KMS-11 (cell line): ENCODE data around the gene PCBD2.
"Not testable (repeated sequence)": the region's sequence is repeated elsewhere in the genome, so short reads cannot be mapped to it uniquely, and the experiment has no call there.

Experiments used
- H2AFZ ChIP-seq: fragments of 200-600 bp; sonication (generic); 2 replicates; pipeline ENCODE4 v1.6.1; 2016; ENCODE audit warnings: antibody characterized with exemption, mixed run types, low read depth
- H3K27ac ChIP-seq: fragments of 200-600 bp; sonication (generic); 2 replicates; pipeline ENCODE4 v1.6.1; 2016; ENCODE audit warnings: mild to moderate bottlenecking, mixed run types
- H3K27me3 ChIP-seq: fragments of 200-600 bp; sonication (generic); 2 replicates; pipeline ENCODE4 v1.6.1; 2017; ENCODE audit warnings: mild to moderate bottlenecking, low read depth, mixed run types, moderate library complexity; ENCODE audit not compliant: insufficient read depth
- H3K36me3 ChIP-seq: fragments of 200-600 bp; sonication (generic); 2 replicates; pipeline ENCODE4 v1.6.1; 2017; ENCODE audit warnings: mild to moderate bottlenecking, mixed run types; ENCODE audit not compliant: insufficient read depth
- H3K4me1 ChIP-seq: fragments of 200-600 bp; sonication (generic); 2 replicates; pipeline ENCODE4 v1.6.1; 2016; ENCODE audit warnings: mild to moderate bottlenecking, low read depth, mixed run types; ENCODE audit not compliant: poor library complexity, severe bottlenecking
- H3K4me2 ChIP-seq: fragments of 200-600 bp; sonication (generic); 2 replicates; pipeline ENCODE4 v1.7.0; 2016; ENCODE audit warnings: mild to moderate bottlenecking, mixed run types
- H3K4me3 ChIP-seq: fragments of 200-600 bp; sonication (generic); IDR thresholded peaks from 2 replicates; pipeline ENCODE4 v1.6.1; 2017; ENCODE audit warnings: low read depth, low read length, mixed read lengths; ENCODE audit not compliant: insufficient read depth
- H3K79me2 ChIP-seq: fragments of 200-600 bp; sonication (generic); 2 replicates; pipeline ENCODE4 v1.6.1; 2016; ENCODE audit warnings: low read depth, mixed run types; ENCODE audit not compliant: insufficient read depth
- H3K9ac ChIP-seq: fragments of 200-600 bp; sonication (generic); 2 replicates; pipeline ENCODE4 v1.6.1; 2016; ENCODE audit warnings: mild to moderate bottlenecking, mixed run types
- H4K20me1 ChIP-seq: fragments of 200-600 bp; sonication (generic); 2 replicates; pipeline ENCODE4 v1.6.1; 2016; ENCODE audit warnings: mild to moderate bottlenecking, mixed run types; ENCODE audit not compliant: insufficient read depth
- CTCF ChIP-seq: fragments of 200-600 bp; sonication (generic); conservative IDR thresholded peaks from 2 replicates; pipeline ENCODE4 v1.6.1; 2017; ENCODE audit warnings: low read depth, mild to moderate bottlenecking, antibody characterized with exemption, low read length, moderate library complexity, mixed read lengths

PCBD2 gene

GRCh38 chr5:134993161-134993560 lies 88.2 kb downstream of the PCBD2 start:
- Histone ChIP-seq H3K27me3 (no peaks in the 10 kb centered on the region), H3K9ac (no peak overlapping the region), H3K4me3 (no peak overlapping the region), H4K20me1 (no peaks in the 10 kb centered on the region), H2AFZ (no peak overlapping the region), H3K4me1 (no peaks in the 10 kb centered on the region), H3K36me3 (no peaks in the 10 kb centered on the region), H3K79me2 (no peaks in the 10 kb centered on the region), H3K27ac (no peak overlapping the region), H3K4me2 (no peak overlapping the region)
- TF ChIP-seq CTCF, result no peak

GRCh38 chr5:134994560-134995156 lies 89.7 kb downstream of the PCBD2 start:
- no peaks in the 10 kb centered on the region for H3K79me2 ChIP-seq
- no peak overlapping the region for H3K9ac ChIP-seq
- no peaks in the 10 kb centered on the region for H3K27me3 ChIP-seq
- no peak overlapping the region for H3K27ac ChIP-seq
- H3K4me3 ChIP-seq, result no peak overlapping the region
- no peak for TF ChIP-seq CTCF
- no peaks in the 10 kb centered on the region for H3K36me3 ChIP-seq
- no peak overlapping the region for H3K4me2 ChIP-seq
- H2AFZ ChIP-seq, result no peak overlapping the region
- H4K20me1 ChIP-seq, result no peaks in the 10 kb centered on the region
- no peaks in the 10 kb centered on the region for H3K4me1 ChIP-seq

GRCh38 chr5:134995850-134996402 lies 91.0 kb downstream of the PCBD2 start:
- no peak overlapping the region for H3K4me2 ChIP-seq
- no peak overlapping the region for H3K4me3 ChIP-seq
- no peak overlapping the region for H3K9ac ChIP-seq
- H3K79me2 ChIP-seq, result no peaks in the 10 kb centered on the region
- no peaks in the 10 kb centered on the region for H4K20me1 ChIP-seq
- no peaks in the 10 kb centered on the region for H3K27me3 ChIP-seq
- no peak overlapping the region for H3K27ac ChIP-seq
- no peaks in the 10 kb centered on the region for H3K4me1 ChIP-seq
- H2AFZ ChIP-seq, result no peak overlapping the region
- H3K36me3 ChIP-seq, result no peaks in the 10 kb centered on the region
- TF ChIP-seq CTCF, result no peak

GRCh38 chr5:134997015-134997414 lies 92.1 kb downstream of the PCBD2 start:
- Histone ChIP-seq H3K9ac (no peak overlapping the region), H3K4me1 (no peaks in the 10 kb centered on the region), H3K4me2 (no peak overlapping the region), H3K4me3 (no peak overlapping the region), H3K79me2 (no peaks in the 10 kb centered on the region), H3K27ac (no peak overlapping the region), H3K36me3 (no peaks in the 10 kb centered on the region), H4K20me1 (no peaks in the 10 kb centered on the region), H2AFZ (no peak overlapping the region), H3K27me3 (no peaks in the 10 kb centered on the region)
- no peak for TF ChIP-seq CTCF

GRCh38 chr5:134998068-134998467 lies 93.1 kb downstream of the PCBD2 start:
- not testable (repeated sequence) for H3K27ac ChIP-seq, H3K36me3 ChIP-seq, H3K9ac ChIP-seq

More at GRCh38 chr5:134998068-134998467, 93.1 kb downstream of the PCBD2 start:
- not testable (repeated sequence) for H3K4me2 ChIP-seq, H3K4me1 ChIP-seq, H3K4me3 ChIP-seq, H4K20me1 ChIP-seq, H3K79me2 ChIP-seq, H3K27me3 ChIP-seq, H2AFZ ChIP-seq
